HUES64 (cell line): ENCODE measurements around the gene CA5B.
"Not testable (repeated sequence)": the region's sequence is repeated elsewhere in the genome, so short reads cannot be mapped to it uniquely, and the experiment has no call there.

Experiments used
- H3K27ac ChIP-seq: 2 replicates; pipeline ENCODE4 v1.7.0; 2013; ENCODE audit warnings: low read depth, low read length, inconsistent platforms
- H3K27me3 ChIP-seq: 2 replicates; pipeline ENCODE4 v1.6.1; 2013; ENCODE audit warnings: mild to moderate bottlenecking, low read length; ENCODE audit not compliant: insufficient read depth
- H3K36me3 ChIP-seq: 2 replicates; pipeline ENCODE4 v1.6.1; 2013; ENCODE audit warnings: mild to moderate bottlenecking, low read length; ENCODE audit not compliant: insufficient read depth
- H3K4me1 ChIP-seq: 2 replicates; pipeline ENCODE4 v1.6.1; 2013; ENCODE audit warnings: mild to moderate bottlenecking, low read length, moderate library complexity; ENCODE audit not compliant: insufficient read depth
- H3K4me3 ChIP-seq: 2 replicates; pipeline ENCODE4 v1.5.1; 2013; ENCODE audit warnings: mild to moderate bottlenecking, low read length, moderate library complexity
- H3K9ac ChIP-seq: 2 replicates; pipeline ENCODE4 v1.6.1; 2013; ENCODE audit warnings: mild to moderate bottlenecking, low read depth, low read length
- H3K9me3 ChIP-seq: 2 replicates; pipeline ENCODE4 v1.6.1; 2013; ENCODE audit warnings: low read depth, low read length; ENCODE audit not compliant: insufficient read depth
- WGBS: fragments of 150-250, 120-280 bp; methylation state at CpG from one replicate; pipeline ENCODE4 v1.1.7; 2013; ENCODE audit warnings: missing lambda C conversion rate; 5-methylcytosine and 5-hydroxymethylcytosine counted together

CA5B gene

GRCh38 chrX:15723887-15724517 is 14.1 kb upstream of the CA5B start:
- no peaks in the 10 kb centered on the region for H3K36me3 ChIP-seq
- 90% methylated on average over 3 of the region's 3 CpGs for WGBS
- H3K27me3 ChIP-seq, result no peaks in the 10 kb centered on the region
- no peaks in the 10 kb centered on the region for H3K9me3 ChIP-seq
- no peak overlapping the region for H3K9ac ChIP-seq
- H3K4me3 ChIP-seq, result no peak overlapping the region
- no peaks in the 10 kb centered on the region; the same call in 1 of the 2 replicates for H3K4me1 ChIP-seq
- no peak overlapping the region for H3K27ac ChIP-seq

GRCh38 chrX:15724911-15725310 is 13.2 kb upstream of the CA5B start:
- Histone ChIP-seq H3K27me3 (no peaks in the 10 kb centered on the region), H3K4me3 (no peak overlapping the region), H3K4me1 (no peaks in the 10 kb centered on the region), H3K9me3 (no peaks in the 10 kb centered on the region), H3K27ac (no peak overlapping the region), H3K9ac (no peak overlapping the region), H3K36me3 (no peaks in the 10 kb centered on the region)
- 87% methylated on average over 2 of the region's 2 CpGs for WGBS

DNA sequence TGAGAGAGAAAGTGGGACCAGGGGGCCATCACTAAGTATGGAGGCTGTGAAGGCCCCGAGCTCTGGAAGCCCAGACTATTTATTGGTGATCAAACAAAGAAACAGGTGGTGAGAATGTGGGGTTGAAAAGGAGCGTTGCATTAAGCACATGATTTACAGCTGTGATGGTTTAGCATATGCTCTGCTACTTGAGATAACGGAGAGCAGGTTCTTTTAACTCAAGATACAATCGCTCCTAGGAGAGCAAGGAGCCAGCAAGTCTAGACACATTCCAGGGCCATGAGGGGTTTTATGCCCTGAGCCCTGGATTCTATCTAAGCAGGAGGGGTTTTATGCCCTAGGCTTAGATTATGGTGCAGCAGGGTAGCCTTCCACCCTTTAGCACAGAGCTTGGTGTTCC is 6.7 kb upstream of the CA5B start:
- not testable (repeated sequence) for H3K4me3 ChIP-seq, H3K4me1 ChIP-seq, H3K9ac ChIP-seq, H3K36me3 ChIP-seq, H3K27ac ChIP-seq, H3K27me3 ChIP-seq, H3K9me3 ChIP-seq
- 95% methylated on average over 4 of the region's 4 CpGs for WGBS

DNA sequence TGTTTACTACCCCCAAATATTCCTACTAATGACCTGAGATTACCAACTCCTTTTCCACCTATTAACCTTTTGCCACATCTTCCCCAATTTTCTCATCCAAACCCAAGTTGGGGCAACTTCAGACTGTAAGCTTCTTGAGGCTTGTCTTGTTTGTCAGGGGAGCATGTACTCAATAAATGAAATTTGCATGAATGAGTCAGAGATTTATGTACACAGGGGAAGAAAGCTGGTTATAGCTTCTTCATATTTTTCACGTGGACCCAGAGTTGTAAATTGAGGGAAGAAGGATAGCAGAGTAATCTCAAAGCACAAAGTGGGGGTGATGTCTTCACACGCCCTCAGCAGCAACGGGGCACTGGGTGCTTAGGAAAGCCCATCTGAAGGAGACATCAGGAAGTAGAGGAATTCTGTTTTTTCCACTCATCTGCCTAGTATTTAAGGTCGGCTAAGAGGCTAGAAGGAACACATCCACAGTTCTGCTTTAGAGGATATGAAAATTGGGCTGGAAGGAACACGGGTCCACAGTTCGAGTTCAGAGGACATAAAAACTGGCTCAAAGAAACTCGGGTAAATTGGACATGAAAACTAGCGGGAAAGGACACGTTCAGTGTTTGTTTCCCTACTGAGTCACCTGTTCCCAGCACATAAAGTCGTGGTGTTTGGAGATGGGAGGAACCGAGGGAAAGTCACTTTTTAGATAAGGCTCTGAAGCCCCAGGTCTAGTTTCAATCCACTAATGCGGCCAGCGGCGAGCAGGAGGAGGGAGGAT is 696 bp upstream of the CA5B start:
- Histone ChIP-seq H3K4me3 (peak overlapping the region; percentile 49), H3K4me1 (peaks cover 5% of the 10 kb centered on the region), H3K27ac (no peak overlapping the region), H3K36me3 (no peaks in the 10 kb centered on the region), H3K9ac (no peak overlapping the region), H3K9me3 (no peaks in the 10 kb centered on the region), H3K27me3 (no peaks in the 10 kb centered on the region)
- 29% methylated on average over 14 of the region's 14 CpGs for WGBS

- 90% methylated on average over 3 of the region's 3 CpGs for WGBS
- Histone ChIP-seq H3K27me3 (no peaks in the 10 kb centered on the region), H3K9ac (no peak overlapping the region), H3K9me3 (no peaks in the 10 kb centered on the region), H3K36me3 (no peaks in the 10 kb centered on the region), H3K4me1 (peaks cover 5% of the 10 kb centered on the region), H3K27ac (no peak overlapping the region), H3K4me3 (no peak overlapping the region)
Measured at GRCh38 chrX:15739886-15740285, 1.8 kb downstream of the CA5B start.

GRCh38 chrX:15744181-15744867 is 6.3 kb downstream of the CA5B start:
- Histone ChIP-seq H3K27me3 (no peaks in the 10 kb centered on the region), H3K36me3 (no peaks in the 10 kb centered on the region), H3K4me1 (peaks cover 17% of the 10 kb centered on the region), H3K4me3 (no peak overlapping the region), H3K9me3 (no peaks in the 10 kb centered on the region), H3K9ac (no peak overlapping the region), H3K27ac (no peak overlapping the region)
- 96% methylated on average over 9 of the region's 9 CpGs for WGBS

- H3K9me3 ChIP-seq, result no peaks in the 10 kb centered on the region
- no peak overlapping the region for H3K4me3 ChIP-seq
- H3K36me3 ChIP-seq, result no peaks in the 10 kb centered on the region
- 98% methylated on average over 4 of the region's 4 CpGs for WGBS
- peaks cover 17% of the 10 kb centered on the region for H3K4me1 ChIP-seq
- no peak overlapping the region for H3K9ac ChIP-seq
- H3K27ac ChIP-seq, result no peak overlapping the region
- H3K27me3 ChIP-seq, result no peaks in the 10 kb centered on the region
Measured at GRCh38 chrX:15745179-15745578, 7.1 kb downstream of the CA5B start.

DNA sequence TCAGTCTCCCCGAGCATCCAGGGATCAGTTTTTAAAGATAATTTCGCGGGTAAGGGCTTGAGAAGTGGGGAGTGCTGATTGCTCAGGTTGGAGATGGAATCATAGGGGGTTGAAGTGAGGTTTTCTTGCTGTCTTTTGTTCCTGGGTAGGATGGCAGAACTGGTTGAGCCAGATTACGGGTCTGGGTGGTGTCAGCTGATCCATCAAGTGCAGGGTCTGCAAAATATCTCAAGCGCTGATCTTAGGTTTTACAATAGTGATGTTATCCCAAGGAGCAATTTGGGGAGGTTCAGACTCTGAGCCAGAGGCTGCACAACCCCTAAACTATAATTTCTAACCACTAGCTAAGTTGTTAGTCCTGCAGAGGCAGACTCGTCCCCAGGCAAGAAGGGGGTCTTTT is 8.6 kb downstream of the CA5B start:
- peaks cover 22% of the 10 kb centered on the region for H3K4me1 ChIP-seq
- not testable (repeated sequence) for H3K9ac ChIP-seq, H3K36me3 ChIP-seq, H3K9me3 ChIP-seq, H3K27ac ChIP-seq, H3K4me3 ChIP-seq, H3K27me3 ChIP-seq
- WGBS, result 85% methylated on average over 6 of the region's 6 CpGs

DNA sequence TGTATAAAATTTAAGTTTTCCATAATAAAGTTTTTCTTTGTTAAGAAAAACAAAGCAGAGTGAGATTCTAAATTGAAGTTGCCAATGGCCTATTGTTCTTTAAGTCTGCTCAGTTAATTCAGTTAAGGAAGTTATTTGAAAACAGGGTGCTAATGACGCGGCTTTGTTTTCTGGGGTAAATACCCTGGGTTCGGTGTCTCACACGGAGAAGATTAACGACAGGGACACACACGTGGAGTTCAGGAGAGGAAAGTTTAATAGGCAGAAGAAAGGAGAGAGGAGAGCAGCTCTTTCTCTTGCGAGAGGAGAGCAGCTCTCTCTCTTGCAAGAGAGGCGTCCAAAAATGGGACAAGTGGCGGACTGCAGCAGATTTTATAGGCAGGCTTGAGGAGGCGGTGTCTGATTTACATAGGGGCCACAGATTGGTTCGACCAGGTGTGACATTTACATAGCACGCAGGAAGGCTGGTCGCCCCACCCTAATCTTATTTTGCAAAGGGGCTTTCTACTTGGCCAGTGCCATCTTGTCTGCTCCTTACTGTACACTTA is 9.6 kb downstream of the CA5B start:
- H3K36me3 ChIP-seq, result no peaks in the 10 kb centered on the region
- no peaks in the 10 kb centered on the region for H3K9me3 ChIP-seq
- WGBS, result 65% methylated on average over 13 of the region's 13 CpGs
- H3K27ac ChIP-seq, result no peak overlapping the region
- H3K4me3 ChIP-seq, result no peak overlapping the region
- H3K4me1 ChIP-seq, result peaks cover 22% of the 10 kb centered on the region
- no peak overlapping the region for H3K9ac ChIP-seq
- H3K27me3 ChIP-seq, result no peaks in the 10 kb centered on the region

- H3K27me3 ChIP-seq, result no peaks in the 10 kb centered on the region
- WGBS, result 85% methylated on average over 3 of the region's 3 CpGs
- H3K9ac ChIP-seq, result no peak overlapping the region
- H3K4me1 ChIP-seq, result peaks cover 22% of the 10 kb centered on the region
- no peak overlapping the region for H3K4me3 ChIP-seq
- H3K36me3 ChIP-seq, result no peaks in the 10 kb centered on the region
- H3K9me3 ChIP-seq, result no peaks in the 10 kb centered on the region
- no peak overlapping the region for H3K27ac ChIP-seq
Measured at GRCh38 chrX:15748841-15749240, 10.8 kb downstream of the CA5B start.
